Right lung (tissue), 5 donors: Measurements from ENCODE around the gene RTN4RL1. TPM values are rescaled to one million over a fixed set of nuclear protein-coding genes. Genes with fewer than 3 reads are reported as not detected.

Experiments
- DNase-seq, 2 donors: peaks; one replicate each; pipeline ENCODE4 v3.0.0-alpha.2; 2013
- polyA plus RNA-seq, 5 donors: library from polyadenylated mRNA; unstranded; fragments of 120-200 nt; gene quantifications; one replicate each; pipeline versions ENCODE4 v1.2.1 to v1.2.3, GENCODE V29; 2013; ENCODE audit warnings: inconsistent platforms in 1 of 5, low replicate concordance in 1 of 5; ENCODE audit not compliant: insufficient read length in 5 of 5, insufficient read depth in 1 of 5

RTN4RL1 gene
- polyA plus RNA-seq, 5 donors, result 0.34 to 1.1 (median 0.44) TPM

DNA sequence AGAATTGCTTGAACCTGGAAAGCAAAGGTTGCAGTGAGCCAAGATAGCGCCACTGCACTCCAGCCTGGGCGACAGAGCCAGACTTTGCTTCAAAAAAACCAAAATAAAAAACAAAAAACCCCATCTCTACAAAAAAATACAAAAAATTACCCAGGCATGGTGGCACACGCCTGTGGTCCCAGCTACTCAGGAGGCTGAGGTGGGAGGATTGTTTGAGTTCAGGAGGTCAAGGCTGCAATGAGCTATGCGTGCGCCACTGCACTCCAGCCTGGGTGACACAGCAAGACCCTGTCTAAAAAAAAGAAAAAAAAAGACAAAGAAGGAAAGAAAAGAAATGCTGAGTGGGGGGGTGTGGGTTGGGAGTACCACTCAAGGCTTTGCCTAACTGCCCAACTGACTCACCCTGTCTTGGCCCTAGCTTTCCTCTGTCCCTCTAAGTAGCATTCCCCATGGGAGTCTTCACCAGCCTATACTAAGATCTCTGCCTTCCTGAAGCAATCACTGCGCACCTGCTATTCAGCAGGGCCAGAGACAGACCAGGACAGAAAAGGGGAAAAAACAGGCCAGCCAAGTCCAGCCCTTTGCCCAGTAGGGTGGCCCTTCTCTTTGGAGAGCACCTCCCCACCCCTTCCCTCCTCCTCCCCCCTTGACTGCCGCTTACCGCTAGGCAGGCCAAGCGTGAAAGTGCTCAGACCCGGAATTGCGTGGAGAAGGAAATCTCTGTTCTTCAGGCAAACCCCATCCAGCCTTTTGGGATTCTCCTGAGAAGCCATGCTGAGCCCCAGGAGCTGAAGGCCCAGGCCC is 45.8 kb downstream of the RTN4RL1 start:
- no peak for DNase-seq

DNA sequence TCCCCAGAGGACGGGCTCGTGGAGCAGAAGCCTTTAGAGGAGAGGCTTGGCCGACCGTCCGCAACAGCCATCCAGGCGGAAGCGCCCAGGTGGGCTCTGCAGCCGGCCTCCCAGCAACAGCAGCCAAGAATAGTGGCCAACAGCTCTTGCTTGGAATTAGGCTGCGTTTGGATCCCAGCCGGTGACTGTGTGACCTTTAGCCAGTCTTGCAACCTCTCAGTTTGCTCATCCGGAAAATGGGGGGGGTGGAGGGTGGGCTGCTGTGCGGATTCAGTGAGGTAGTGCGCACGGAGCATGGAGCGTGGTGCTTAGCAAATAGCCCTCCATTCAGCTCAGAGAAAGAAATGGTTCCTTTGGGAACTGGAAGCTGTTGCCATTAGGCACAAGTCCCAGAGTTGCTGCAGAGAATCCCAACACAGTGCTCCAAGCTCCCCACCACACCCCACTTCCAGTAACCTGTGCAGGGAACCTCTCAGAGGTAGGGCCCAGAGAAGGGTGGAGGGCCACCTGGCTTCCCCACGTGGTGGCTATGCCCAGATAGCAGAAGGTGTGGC is 46.7 kb downstream of the RTN4RL1 start:
- DNase-seq, result no peak

- DNase-seq, result no peak
Observed at GRCh38 chr17:1977583-1978395, 47.3 kb downstream of the RTN4RL1 start.

DNA sequence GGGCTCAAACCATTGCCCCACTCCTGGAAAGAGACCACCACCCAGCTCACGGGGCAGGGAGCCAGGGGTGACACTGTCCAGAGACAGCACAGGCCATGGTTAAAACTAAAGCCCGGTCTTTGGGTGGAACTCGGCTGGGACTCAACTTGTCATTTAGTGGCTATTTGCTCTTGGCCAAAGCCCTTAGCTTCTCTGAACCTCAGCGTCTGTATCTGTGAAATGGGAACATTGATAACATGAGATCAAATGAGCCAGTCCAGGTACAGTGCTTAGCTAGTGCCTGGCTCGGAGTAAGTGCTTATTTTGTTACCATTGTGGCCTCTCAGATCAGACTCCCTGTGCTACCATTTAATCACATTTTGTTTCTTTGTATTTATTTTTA is 48.5 kb downstream of the RTN4RL1 start:
- DNase-seq, result no peak

GRCh38 chr17:1976000-1976682 is 49.0 kb downstream of the RTN4RL1 start:
- DNase-seq, result no peak

DNA sequence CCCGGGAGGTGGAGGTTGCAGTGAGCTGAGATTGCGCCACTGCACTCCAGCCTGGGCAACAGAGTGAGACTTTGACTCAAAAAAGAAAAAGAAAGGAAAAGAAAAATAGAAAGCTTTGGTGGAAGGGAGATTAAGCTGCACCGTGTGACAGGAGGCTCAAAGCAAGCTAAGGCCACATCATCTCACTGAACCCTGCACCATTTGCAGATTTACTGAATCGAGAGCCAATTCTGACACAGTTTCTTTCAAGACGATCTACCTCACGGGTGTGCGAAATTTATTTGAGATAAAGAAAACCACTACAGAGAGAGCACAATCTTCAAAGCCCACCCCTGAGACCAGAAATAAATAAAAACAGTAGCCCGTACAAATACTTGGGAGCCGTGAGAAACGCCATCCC is 49.6 kb downstream of the RTN4RL1 start:
- no peak for DNase-seq

GRCh38 chr17:1972487-1973160 is 52.5 kb downstream of the RTN4RL1 start:
- no peak for DNase-seq

DNA sequence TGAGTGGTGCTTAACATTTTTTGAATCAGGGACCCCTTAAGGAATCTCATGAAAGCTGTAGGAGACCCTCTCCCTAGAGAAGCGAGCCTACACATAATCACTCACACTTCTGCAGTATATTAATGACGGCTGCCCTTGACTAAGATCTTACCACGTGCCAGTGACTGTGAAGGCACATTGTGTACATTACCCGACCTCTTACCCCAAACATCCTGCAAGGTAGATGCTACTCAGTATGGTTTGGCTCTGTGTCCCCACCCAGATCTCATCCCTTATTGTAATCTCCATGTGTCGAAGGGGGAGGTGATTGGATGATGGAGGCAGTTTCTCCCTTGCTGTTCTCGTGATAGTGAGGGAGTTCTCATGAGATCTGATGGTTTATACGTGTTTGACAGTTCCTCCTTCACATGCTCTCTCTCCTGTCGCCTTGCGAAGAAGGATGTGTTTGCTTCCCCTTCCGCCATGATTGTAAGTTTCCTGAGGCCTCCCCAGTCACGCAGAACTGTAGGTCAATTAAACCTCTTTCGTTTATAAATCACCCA is 54.2 kb downstream of the RTN4RL1 start:
- DNase-seq, result no peak

- no peak for DNase-seq
Observed at GRCh38 chr17:1969712-1970111, 55.4 kb downstream of the RTN4RL1 start.

DNA sequence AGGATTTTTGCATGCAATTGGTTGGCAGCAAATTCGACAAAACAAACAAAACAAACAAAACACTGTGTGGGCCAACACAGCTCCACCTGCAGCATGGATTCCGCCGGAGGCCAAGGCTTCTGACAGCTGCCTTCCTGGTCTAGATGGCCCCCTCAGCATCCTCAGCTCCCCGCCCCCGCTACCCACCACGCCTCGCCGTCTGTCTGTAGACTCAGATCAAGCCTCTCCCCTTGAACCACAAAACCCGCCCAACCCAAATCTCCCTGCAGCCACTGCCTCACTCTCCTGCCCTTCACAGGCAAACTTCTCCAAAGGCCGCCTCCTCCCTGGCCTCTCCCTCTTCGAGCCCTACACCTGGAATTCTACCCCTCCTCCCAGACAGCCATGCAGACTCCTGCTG is 57.9 kb downstream of the RTN4RL1 start:
- no peak for DNase-seq

DNA sequence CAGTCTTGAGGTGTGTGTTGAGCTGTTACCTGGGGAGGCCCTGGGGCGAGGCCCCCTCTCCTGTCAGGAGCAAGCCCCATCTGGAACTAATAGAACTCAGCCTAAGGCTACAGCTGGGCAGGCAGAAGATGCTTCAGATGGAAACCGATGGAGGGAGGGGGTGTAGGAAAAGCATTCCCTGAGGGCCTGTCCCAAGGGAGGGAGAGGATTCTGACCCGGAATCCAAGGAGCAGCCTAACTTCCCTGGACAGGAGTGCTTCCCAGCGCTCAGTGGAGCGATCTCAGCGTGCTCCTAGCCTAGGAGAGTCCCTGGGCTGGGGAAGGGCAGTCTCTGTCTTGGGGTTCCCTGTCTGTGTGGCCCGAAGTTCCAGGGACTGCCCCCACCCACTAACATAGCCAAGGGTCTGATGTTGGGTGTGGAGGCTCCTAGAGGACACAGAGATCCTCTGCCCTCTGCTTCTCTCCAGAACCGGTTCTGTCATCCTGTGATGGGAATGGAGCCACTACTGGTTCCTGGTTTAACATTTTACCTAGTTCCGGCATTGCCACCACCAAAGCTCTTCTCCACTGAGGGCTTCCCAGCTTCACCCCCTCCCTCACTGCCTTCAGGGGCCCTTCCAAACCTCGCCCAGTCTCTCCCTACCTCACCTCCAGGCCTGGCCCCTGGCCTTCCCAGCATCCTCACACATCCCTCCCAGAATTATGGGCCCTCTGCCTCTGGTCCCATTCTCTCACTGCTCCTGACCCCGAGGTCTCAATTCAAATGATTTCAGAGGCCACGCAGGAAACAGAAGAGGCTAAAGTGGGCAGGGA is 58.7 kb downstream of the RTN4RL1 start:
- DNase-seq, result no peak

- DNase-seq, result no peak
Observed at GRCh38 chr17:1965556-1966273, 59.4 kb downstream of the RTN4RL1 start.

- DNase-seq, result no peak
Observed at GRCh38 chr17:1963250-1963649, 61.9 kb downstream of the RTN4RL1 start.

DNA sequence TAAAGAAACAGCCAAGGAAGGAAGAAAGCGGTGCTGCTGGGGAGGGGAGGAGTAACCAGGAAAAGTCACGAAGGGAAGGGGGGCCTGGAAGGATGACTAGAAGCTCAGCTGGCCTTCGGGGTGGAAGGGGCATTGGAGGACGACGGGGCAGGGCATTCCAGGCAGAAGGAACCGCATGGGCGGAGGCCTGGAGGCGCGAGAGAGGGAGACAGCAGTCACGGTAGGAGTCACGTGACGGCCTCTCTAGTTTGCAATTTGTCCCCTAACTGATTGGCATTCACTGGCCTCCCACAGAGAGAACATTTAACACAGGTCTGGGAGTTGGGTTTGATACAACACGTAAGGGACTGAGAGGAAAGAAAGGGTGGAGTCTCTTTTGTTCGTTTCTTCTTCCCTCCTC is 63.9 kb downstream of the RTN4RL1 start:
- DNase-seq, result no peak

DNA sequence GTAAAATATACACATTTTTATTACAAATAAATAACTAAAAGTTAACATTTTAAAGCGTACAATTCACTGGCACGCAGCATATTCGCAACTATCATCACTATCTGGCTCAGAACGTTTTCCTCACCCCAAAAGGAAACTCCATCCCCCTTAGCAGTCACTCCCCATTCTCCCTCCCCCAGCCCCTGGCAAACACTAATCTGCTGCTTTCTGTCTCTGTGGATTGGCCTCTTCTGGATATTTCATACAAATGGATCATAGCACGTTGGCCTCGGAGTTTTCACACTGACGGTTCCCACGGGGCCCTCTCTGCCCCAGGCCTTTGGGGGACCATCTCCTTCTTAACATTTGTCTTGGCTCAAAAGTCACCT is 64.6 kb downstream of the RTN4RL1 start:
- no peak for DNase-seq

DNA sequence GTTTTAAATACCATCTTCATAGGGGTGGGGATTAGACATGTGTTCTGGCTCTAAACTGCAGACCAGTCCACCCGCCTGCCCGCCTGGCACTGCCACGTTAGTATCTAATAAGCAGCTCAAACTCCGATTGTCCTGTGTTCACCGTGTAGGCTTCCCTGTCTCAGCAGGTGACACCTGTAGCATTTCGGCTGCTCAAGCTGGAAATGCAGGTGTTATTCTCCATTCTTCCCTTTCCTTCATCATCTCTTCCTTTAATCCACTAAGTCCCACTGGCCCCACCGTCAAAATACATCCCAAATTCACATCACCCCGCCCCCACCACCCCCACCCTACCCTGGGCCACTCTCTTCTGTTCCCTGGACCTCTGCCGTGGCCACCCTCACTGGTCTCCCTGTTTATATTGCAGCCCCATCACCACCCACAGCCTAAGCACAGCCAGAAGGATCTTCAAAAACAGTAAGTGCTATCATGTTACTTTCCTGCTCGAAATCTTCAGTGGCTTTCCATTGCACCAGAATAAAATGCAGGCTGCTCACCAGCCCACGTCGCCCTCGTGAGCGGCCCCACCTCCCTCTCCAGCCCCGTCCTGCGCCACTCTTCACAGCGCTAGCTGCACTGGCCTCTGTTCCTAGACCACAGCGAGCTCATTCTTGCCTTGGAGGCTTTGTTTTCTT is 65.1 kb downstream of the RTN4RL1 start:
- DNase-seq, result no peak

DNA sequence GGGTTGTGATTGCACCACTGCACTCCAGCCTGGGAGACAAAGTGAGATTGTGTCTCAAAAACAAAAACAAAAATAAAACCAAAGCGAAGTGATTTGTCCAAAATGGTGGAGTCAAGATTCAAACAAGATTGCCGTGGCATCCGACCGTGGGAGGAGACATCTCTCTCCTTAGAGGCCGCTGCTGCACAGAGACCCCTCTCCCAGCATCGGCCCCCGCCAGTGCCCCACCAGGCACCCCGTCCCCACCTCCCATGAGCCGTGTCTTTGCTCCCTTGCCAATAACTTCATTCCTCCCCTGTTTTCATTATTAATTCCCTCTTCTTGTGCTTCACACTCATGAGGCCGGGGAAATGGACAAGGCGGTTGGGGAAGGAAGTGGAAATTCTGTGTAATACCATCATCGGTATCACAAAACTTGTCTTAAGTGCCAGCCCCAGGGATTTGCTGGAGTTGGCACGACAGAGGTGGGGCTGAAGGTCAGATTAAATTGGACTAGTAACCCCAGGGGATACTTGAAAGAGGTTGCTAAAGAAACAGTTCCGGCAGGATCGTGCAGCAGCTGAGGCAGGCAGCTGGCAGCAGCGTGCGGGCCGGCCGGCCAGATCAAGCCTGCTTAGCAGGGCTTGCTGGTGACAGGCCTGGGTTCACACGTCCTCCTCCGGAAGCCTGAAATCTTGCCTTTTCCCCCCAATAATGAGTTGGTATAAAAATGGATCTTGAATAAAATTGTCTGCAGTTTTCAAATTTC is 66.8 kb downstream of the RTN4RL1 start:
- DNase-seq, result no peak

- no peak for DNase-seq
Observed at GRCh38 chr17:1957037-1957436, 68.1 kb downstream of the RTN4RL1 start.

DNA sequence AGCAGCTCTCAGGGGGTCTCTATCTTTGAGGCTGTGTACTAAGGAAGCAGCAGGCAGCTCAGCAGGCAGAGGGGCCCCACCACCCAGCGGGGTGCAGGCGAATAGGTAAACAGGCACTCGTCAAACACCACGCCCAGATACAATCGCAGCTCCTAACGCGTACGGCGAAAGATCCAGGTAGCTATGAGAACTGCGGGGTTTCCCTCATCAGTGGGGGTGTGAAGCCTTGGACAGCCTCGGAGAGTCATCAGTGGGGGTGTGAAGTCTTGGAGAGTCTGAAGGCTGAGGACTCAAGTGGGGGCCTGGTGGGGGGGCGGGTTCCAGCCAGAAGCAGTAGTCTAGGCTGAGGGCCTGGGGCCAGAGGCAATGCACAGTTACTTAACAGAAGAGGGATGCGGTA is 69.0 kb downstream of the RTN4RL1 start:
- DNase-seq, result no peak
